Rectal smooth muscle tissue (tissue), 1 donor: Measurements from ENCODE around the gene ATP6V0D1.
A peak's percentile ranks its signal among the peaks of the same experiment; 100 is the strongest.

Experiments used
- H3K27ac ChIP-seq: one replicate; pipeline ENCODE4 v1.7.0; 2013; ENCODE audit warnings: low read depth, low read length, inconsistent platforms
- H3K27me3 ChIP-seq: one replicate; pipeline ENCODE4 v1.7.0; 2013; ENCODE audit warnings: low read length; ENCODE audit not compliant: control insufficient read depth, insufficient read depth
- H3K36me3 ChIP-seq: one replicate; pipeline ENCODE4 v1.7.0; 2013; ENCODE audit warnings: low read length; ENCODE audit not compliant: control insufficient read depth, insufficient read depth
- H3K4me1 ChIP-seq: one replicate; pipeline ENCODE4 v1.7.0; 2013; ENCODE audit warnings: low read length; ENCODE audit not compliant: control insufficient read depth, insufficient read depth
- H3K4me3 ChIP-seq: one replicate; pipeline ENCODE4 v1.7.0; 2013; ENCODE audit warnings: low read length
- H3K9ac ChIP-seq: one replicate; pipeline ENCODE4 v1.7.0; 2013; ENCODE audit warnings: low read length

The ATP6V0D1 gene

DNA sequence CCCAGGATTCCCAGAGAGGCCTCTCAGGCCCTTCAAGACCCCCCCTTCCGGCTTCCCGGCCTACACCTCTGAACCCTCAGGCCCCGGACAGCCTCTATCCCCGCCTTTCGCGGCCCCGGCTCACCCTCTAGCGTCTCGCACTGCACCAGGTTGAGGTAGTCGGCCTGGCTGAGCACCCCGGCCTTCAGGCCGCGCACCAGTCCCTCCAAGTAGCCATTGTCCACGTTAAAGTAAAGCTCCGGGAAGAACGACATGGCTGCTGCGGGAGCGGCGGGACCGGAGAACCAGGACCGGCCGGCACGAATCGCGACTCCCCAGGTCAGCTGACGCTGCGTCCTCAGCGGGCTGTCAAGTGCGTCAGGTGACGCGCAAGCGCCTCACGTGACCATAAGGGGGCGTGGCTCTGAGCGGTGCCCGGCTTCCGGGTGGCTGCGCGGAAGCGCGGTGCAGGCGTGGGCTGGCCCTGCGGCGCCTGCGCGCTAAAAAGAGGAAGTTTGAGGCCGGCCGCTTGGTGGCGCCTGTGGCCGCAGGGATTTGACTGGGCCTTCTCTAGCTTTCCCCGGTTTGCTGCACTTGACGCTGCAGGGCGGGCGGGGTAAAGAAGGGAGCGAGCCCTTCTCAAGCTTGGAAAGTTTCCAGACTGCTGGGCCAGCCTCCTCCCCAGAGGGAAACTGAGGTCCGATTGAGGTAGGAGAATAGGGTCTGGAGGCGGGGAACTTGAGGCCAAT, at the start of gene ATP6V0D1:
TSS of gene ATP6V0D1 (minus strand) at position 325 of the 728 bp plus-strand sequence. CDS start at position 254, 71 bp downstream.
- Histone ChIP-seq H3K36me3 (no peaks in the 10 kb centered on the region), H3K4me1 (peaks cover 10% of the 10 kb centered on the region), H3K9ac (peak within 1 kb of the TSS; percentile 98), H3K4me3 (peak within 1 kb of the TSS; percentile 99), H3K27ac (peak within 1 kb of the TSS; percentile 91), H3K27me3 (no peaks in the 10 kb centered on the region)

DNA sequence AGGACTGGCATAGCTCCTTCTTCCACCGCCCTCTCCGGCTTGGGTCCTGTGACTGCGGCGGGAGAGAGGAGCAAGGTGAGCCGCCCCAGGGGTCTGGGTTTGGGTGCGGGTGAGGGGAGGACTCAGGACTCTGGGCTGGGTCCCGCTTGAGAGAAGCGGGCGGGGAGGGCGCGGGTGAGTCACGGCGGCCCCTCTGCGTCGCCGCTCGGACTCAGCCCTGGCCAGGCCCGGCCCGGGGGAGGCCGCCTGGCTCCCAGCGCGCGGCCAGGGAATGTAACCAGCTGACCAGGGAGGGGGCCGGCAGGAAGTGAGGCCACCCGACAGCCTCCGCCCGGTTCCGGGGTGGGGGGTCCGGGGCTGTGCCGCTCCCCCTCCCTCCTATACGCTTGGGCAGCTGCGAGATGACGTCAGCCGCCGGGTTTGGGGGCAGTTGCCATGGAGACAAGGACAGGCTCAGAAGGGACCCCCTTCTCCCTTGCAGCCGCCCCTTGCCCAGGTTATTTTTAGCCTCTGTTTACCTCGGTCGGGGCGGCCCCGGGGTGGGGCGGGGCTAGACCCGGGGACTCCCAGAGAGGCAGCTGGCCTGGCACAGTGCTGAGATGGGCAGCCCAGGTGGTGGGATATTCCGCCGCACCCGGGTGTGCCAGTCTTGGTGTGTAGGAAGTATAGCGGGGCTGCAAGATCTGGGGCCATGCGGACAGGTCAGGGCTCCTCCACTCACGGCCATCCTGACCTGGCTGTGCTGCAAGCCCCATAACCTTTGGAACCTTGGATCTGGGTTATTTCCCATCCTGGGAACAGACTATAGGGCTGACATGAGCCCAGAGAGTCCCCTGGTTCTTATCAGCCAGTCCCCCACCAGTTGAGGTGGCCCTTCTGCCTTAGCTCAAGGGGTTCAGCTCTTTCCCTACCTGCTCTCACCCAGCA, 49.3 kb upstream of the ATP6V0D1 start:
- H3K4me1 ChIP-seq, result peaks cover 10% of the 10 kb centered on the region
- peak overlapping the region; percentile 69 for H3K9ac ChIP-seq
- peaks cover 3% of the 10 kb centered on the region for H3K27me3 ChIP-seq

GRCh38 chr16:67529582-67530012, 48.6 kb upstream of the ATP6V0D1 start:
- H3K27me3 ChIP-seq, result peaks cover 3% of the 10 kb centered on the region
- H3K9ac ChIP-seq, result peak overlapping the region; percentile 69
- H3K36me3 ChIP-seq, result no peaks in the 10 kb centered on the region

More for the DNA sequence above, 49.3 kb upstream of the ATP6V0D1 start:
- Histone ChIP-seq H3K4me3 (peak overlapping the region; percentile 76), H3K36me3 (no peaks in the 10 kb centered on the region), H3K27ac (peak overlapping the region; percentile 89)

GRCh38 chr16:67528870-67529581, 48.1 kb upstream of the ATP6V0D1 start:
- peaks cover 10% of the 10 kb centered on the region for H3K4me1 ChIP-seq
- peaks cover 3% of the 10 kb centered on the region for H3K27me3 ChIP-seq

More at GRCh38 chr16:67529582-67530012, 48.6 kb upstream of the ATP6V0D1 start:
- Histone ChIP-seq H3K27ac (peak overlapping the region; percentile 89), H3K4me3 (peak overlapping the region; percentile 76), H3K4me1 (peaks cover 10% of the 10 kb centered on the region)

GRCh38 chr16:67528222-67528869, 47.4 kb upstream of the ATP6V0D1 start, which contains the start of gene RIPOR1:
Gene RIPOR1 (plus strand): TSS chr16:67528829. CDS start chr16:67538447, 9,618 bp downstream.
- Histone ChIP-seq H3K4me1 (peaks cover 10% of the 10 kb centered on the region), H3K36me3 (no peaks in the 10 kb centered on the region), H3K4me3 (peak within 1 kb of the TSS; percentile 76), H3K9ac (peak within 1 kb of the TSS; percentile 69), H3K27ac (peak within 1 kb of the TSS; percentile 89), H3K27me3 (peaks cover 3% of the 10 kb centered on the region)

More at GRCh38 chr16:67528870-67529581, 48.1 kb upstream of the ATP6V0D1 start:
- Histone ChIP-seq H3K36me3 (no peaks in the 10 kb centered on the region), H3K27ac (peak overlapping the region; percentile 89), H3K9ac (peak overlapping the region; percentile 69), H3K4me3 (peak overlapping the region; percentile 76)

DNA sequence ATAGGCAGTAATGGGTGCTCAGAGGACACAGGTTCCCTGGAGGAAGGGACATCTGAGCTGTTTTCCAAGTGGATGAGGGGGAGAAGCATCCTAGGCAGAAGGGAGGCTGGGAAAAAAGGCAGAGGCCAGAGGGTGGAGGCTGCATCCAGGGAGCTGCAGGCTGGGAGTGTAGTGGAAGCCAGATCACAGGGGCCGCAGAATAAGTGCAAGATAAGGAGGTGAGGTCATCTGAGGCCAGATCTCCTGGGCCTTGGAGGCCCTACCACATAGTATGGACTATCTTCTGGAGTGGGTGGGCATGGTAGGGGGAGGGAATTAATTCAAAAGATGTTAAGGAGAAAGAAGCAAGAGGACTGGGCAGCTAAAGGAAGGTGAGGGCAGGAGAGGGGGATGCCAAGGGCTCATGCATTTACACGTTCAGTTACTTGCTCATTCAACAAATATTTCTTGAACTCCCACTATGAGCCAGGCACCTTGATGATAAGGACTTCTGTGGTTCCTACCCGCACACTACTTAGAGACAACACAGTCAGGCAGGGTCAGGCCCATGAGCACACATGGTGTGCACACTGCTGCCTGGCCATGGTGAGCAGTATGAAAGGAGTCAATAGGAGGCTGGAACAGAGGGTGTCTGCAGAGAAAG, 45.3 kb upstream of the ATP6V0D1 start:
- Histone ChIP-seq H3K36me3 (no peaks in the 10 kb centered on the region), H3K4me3 (no peak overlapping the region), H3K4me1 (peaks cover 9% of the 10 kb centered on the region), H3K27me3 (peaks cover 3% of the 10 kb centered on the region), H3K27ac (no peak overlapping the region), H3K9ac (no peak overlapping the region)

DNA sequence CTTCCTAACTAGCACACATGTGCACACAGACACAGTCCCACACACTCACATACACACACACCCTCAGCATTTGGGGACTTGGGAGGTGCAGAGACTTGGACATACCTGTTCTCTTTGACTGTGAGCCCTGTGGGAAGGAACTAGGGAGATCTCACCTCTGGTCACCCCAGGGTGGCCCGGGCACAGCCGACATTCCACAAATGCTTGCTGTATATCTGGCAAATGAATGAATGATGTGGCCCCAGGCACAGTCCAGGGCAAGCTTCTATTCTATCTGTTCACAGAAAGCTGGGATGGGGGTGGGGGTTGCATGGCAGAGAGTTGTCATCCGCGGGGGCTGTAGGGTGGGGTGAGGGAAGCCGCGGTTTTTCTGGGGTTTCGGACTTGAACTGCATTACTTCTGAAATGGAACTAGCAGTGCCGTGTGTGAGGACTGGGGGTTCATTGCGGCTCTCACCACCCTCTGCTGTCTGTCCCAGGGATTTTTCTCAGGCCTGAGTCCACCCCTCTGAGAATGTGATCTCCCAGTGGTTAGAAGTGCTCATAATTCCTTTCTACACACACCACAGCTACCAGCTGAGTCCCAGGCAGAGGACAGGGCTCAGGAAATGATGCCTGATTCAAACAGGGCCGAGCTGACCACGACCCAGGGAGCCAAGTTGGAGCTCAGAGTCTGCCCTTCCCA, 44.4 kb upstream of the ATP6V0D1 start:
- Histone ChIP-seq H3K9ac (no peak overlapping the region), H3K4me1 (no peaks in the 10 kb centered on the region), H3K36me3 (no peaks in the 10 kb centered on the region), H3K27me3 (no peaks in the 10 kb centered on the region), H3K27ac (no peak overlapping the region), H3K4me3 (no peak overlapping the region)

- Histone ChIP-seq H3K27ac (peak overlapping the region; percentile 93), H3K27me3 (no peaks in the 10 kb centered on the region), H3K4me1 (peaks cover 4% of the 10 kb centered on the region), H3K9ac (peak overlapping the region; percentile 41), H3K36me3 (no peaks in the 10 kb centered on the region), H3K4me3 (peak overlapping the region; percentile 74)
Observed at GRCh38 chr16:67521095-67521804, 40.3 kb upstream of the ATP6V0D1 start.

DNA sequence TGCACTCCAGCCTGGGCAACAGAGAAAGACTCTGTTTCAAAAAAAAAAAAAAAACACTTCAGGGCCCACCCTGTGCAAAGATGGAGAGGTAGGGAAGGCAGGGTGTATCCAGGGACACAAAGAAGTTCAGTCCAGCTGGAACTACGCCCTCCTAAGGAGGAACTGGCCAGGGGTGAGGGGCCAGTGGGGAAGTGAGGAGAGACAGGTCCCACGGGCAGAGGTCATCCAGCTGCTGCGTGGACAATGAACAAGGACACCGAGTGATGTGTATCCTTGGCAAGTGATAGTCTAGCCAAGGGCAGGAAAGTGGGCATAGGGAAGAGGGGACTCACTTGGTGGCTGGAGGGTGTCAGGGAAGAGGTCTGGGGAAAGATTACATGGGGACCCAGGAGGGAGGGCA, 38.3 kb upstream of the ATP6V0D1 start:
- H3K4me1 ChIP-seq, result peaks cover 4% of the 10 kb centered on the region
- no peaks in the 10 kb centered on the region for H3K27me3 ChIP-seq
- H3K9ac ChIP-seq, result no peak overlapping the region
- no peak overlapping the region for H3K27ac ChIP-seq
- no peaks in the 10 kb centered on the region for H3K36me3 ChIP-seq
- no peak overlapping the region for H3K4me3 ChIP-seq

DNA sequence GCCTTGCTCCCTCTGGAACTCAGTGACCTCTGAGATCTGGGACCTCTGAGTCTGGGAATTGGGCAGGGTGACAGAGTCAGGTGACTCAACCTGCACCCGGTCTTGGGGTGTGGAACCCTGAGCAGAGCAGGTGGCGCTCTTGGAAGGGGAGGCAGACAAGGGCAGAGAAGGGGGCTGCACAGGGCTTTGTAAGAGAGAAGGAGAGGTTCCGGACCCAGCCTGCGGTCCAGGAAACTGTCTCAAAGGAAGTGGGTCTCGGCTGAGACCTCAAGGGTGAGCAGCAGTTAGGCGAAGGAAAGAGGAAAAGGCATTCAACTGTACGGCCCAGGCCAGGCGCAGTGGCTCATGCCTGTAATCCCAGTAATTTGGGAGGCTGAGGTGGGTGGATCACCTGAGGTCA, 37.7 kb upstream of the ATP6V0D1 start:
- Histone ChIP-seq H3K9ac (no peak overlapping the region), H3K4me1 (peaks cover 4% of the 10 kb centered on the region), H3K36me3 (no peaks in the 10 kb centered on the region), H3K27ac (no peak overlapping the region), H3K27me3 (no peaks in the 10 kb centered on the region), H3K4me3 (no peak overlapping the region)
